Activated naive CD8-positive, alpha-beta T cell treated with anti-CD3 and anti-CD28 coated beads, Interleukin-2, amount 10 ng/mL, durations not matched to agents 7 days and 5 days (primary cell): Measurements from ENCODE around the gene PACSIN1. TPM values are rescaled to one million over a fixed set of nuclear protein-coding genes. Genes with fewer than 3 reads are reported as not detected.

Experiments used
- ATAC-seq: fragments of 150-1000 bp; cut with Tn5 transposase; one replicate; pipeline ENCODE4 v1.10.0; 2021; ENCODE audit warnings: low read depth, moderate library complexity
- POLR2A ChIA-PET: fragments of 350-600 bp; sonication (Branson Sonifier 250); formaldehyde crosslinking; loops from one replicate; lab custom pipeline; 2021; ENCODE audit warnings: antibody characterized with exemption; lab: Charles Lee
- DNase-seq: peaks from one replicate; pipeline ENCODE4 v3.0.0; 2021
- H3K27ac Mint-ChIP-seq: one replicate; pipeline ENCODE4 v1.8.0; 2022; ENCODE audit warnings: mild to moderate bottlenecking, mixed read lengths
- H3K27me3 Mint-ChIP-seq: one replicate; pipeline ENCODE4 v1.8.0; 2022; ENCODE audit warnings: mild to moderate bottlenecking, moderate library complexity, mixed read lengths
- H3K36me3 Mint-ChIP-seq: one replicate; pipeline ENCODE4 v1.8.0; 2021; ENCODE audit warnings: mild to moderate bottlenecking, mixed read lengths
- H3K4me1 Mint-ChIP-seq: one replicate; pipeline ENCODE4 v1.8.0; 2021; ENCODE audit warnings: mixed read lengths
- H3K4me3 Mint-ChIP-seq: one replicate; pipeline ENCODE4 v1.8.0; 2022; ENCODE audit warnings: mild to moderate bottlenecking, moderate library complexity, mixed read lengths
- H3K9me3 Mint-ChIP-seq: one replicate; pipeline ENCODE4 v1.8.0; 2021; ENCODE audit warnings: mixed read lengths
- total RNA-seq, 2 experiments: library from RNA; stranded (reverse); gene quantifications; one replicate each; pipeline ENCODE4 v1.2.3, GENCODE V29; 2021

The PACSIN1 gene
- total RNA-seq, 2 experiments from 2014 or later: 3.1 to 4.5 TPM

DNA sequence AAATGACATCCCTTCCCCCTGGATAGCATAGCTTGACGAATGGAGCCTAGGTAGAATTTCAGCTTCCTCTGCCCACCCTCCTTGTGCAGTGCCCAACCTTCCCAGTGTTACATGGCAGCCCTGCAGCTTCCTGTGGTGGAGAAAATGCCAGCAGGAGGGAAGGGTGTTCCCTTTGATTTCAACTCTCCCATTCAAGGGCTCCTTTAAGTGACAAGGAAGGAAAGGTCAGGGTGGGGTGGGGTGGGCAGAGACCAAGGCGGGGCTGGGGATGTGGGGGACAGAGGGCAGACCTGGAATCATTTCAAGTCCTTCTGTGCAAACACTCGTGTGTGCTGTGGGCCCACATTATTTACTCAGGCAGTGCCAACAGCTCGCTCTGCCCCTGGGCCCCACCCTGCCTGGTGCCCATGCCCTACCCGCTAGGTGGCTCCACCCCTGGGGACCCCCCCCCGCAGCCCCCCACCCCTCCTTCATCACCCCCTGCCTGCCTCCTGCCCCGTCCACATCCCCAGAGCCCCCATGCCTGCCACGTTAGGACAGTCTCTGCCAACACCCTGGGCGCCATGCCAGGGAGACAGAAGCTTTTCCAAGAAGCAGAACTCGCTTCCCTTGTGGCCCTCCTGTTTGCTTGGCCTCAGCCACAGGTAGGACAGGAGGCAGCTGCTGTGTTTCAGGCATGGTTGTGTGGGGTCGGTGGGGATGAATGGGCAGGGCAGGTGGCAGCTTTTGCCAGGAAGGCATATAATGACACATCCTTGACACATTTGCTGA, 80.9 kb downstream of the PACSIN1 start:
- Mint-ChIP-seq H3K27me3 (peaks cover 2% of the 10 kb centered on the region), H3K36me3 (no peaks in the 10 kb centered on the region), H3K27ac (no peak overlapping the region), H3K9me3 (no peaks in the 10 kb centered on the region), H3K4me3 (no peak overlapping the region), H3K4me1 (no peaks in the 10 kb centered on the region)
- POLR2A ChIA-PET: no interaction called here
- no peak for DNase-seq
- no peak for ATAC-seq

DNA sequence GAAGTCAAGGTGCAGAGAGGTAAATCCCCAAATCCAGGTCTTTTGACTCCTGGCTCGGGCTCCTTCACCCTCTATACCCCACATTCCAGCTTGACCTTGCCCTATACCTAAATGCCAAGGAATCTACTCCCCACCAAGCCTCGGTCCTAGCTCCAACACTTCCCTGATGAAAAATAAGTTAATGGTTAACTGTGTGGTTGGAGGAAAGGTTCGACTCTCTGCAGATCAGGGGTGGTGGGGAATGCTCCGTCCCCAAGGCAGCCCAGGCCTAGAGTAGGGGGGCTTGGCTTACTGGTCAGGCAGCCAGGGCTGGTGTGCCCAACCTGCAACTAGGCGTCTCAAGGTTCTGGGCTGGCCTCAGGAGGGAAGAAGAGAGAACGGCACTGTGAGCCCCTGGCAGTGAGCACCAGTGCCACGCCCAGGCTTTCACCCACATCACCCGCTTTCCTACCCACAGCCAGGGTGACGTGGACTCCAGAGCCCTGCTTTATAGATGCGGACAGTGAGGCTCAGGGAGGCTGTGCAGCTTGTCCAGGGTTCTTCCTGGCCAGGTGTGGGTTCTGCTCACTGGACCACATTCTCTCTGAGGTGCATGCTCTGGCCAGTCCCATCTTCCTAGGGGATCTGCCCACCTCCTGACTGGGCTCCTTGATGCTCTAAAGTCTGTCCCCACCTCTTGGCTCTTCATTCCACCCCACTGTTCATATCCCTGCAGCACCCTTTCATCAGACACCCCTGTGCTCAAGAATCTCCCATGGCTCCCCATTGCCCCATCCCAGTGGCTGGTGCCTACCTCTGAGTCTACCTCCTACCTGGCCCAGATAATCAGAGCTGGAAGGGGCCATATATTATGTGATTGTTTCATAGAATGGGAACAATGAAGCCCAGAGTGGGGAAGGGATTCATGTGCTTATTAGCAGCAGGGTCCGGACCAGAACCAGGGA, 82.1 kb downstream of the PACSIN1 start:
- POLR2A ChIA-PET: no interaction called here
- H3K27ac Mint-ChIP-seq: no peak overlapping the region
- no peak for DNase-seq
- no peaks in the 10 kb centered on the region for H3K9me3 Mint-ChIP-seq
- no peak for ATAC-seq
- no peaks in the 10 kb centered on the region for H3K4me1 Mint-ChIP-seq
- no peaks in the 10 kb centered on the region for H3K36me3 Mint-ChIP-seq
- H3K27me3 Mint-ChIP-seq: peaks cover 2% of the 10 kb centered on the region
- no peak overlapping the region for H3K4me3 Mint-ChIP-seq

DNA sequence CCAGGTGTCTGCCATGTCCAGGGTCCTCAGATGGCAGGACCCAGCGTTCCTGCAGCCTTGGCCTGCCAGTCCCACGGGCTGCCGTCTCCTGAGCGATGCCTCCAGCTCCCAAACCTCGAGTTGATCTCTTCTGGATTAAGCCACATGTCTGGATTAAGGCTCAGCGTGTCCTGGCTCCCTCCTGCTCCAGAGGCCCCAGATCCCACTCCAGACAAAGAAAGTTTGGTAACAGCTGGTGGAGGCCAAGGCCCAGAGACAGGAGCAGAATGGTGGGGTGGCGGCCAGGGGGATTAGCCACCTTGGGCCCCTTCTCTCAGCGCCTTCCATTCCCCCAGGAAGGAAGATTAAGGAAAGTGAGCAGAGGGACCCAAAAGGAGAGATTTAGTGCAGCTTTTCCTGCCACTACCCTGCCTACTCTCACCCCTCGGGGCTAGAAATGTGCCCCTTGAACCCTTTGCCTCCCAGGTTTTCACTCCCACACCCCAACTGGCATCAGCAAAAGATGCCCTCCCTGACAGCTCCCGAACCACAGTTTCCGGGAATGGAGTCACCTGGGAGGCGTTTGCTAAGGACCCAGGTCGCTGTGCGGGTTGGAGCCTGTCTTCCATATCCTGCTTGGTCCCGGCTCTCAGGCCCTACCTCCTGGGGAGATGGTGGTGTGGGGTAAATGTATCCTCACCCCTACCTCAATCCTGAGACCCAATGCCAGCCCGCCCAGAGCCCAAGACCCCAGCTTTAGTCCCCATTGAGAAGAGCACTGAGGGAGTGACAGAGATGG, 83.3 kb downstream of the PACSIN1 start:
- DNase-seq (no peak), ATAC-seq (no peak)
- no peaks in the 10 kb centered on the region for H3K9me3 Mint-ChIP-seq
- H3K4me1 Mint-ChIP-seq: peaks cover 6% of the 10 kb centered on the region
- H3K27ac Mint-ChIP-seq: no peak overlapping the region
- no peaks in the 10 kb centered on the region for H3K36me3 Mint-ChIP-seq
- peaks cover 5% of the 10 kb centered on the region for H3K27me3 Mint-ChIP-seq
- H3K4me3 Mint-ChIP-seq: no peak overlapping the region
- POLR2A ChIA-PET: no interaction called here

DNA sequence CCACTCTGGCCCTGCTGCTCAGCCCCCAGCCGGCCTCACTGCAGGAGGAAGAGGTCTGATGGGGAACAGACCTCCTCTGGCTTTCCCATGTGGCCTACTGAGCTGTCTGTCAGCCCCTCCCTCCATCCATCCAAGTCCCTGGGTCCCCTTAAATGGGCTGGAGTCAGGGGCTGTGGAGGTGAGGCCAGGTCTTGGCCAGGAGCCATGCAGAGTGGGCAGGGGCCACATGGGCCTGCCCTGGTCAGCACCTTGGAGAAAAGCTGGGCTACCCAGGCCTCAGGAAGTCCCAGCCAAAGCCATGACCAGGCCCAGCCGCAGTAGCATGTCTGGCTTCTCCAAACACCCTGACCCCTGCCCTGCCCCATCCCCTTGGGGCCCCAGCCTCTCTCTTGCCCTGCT, 83.9 kb downstream of the PACSIN1 start:
- DNase-seq: no peak
- H3K9me3 Mint-ChIP-seq: no peaks in the 10 kb centered on the region
- POLR2A ChIA-PET: no interaction called here
- H3K4me3 Mint-ChIP-seq: no peak overlapping the region
- H3K4me1 Mint-ChIP-seq: peaks cover 8% of the 10 kb centered on the region
- H3K36me3 Mint-ChIP-seq: no peaks in the 10 kb centered on the region
- H3K27ac Mint-ChIP-seq: no peak overlapping the region
- H3K27me3 Mint-ChIP-seq: peaks cover 5% of the 10 kb centered on the region
- ATAC-seq: no peak

DNA sequence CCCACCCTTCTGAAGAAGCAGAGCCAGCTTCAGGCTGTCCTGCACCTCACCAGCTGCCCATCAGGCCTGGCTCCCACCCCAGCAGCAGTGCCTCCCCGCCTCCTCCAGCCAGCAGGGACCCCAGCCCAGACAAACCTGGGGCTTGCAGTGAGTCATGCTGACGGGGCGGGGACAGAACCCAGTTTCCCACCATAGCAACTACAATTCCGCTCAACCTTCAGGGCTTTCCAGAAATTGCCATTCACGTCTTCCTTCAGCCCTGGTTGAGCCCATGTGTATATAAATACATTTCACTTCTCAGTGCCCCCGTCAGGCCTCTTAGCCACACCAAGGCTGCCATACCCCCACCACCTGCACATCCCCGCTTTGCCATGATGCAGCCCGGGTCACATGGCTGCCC, 85.8 kb downstream of the PACSIN1 start:
- POLR2A ChIA-PET: no interaction called here
- Mint-ChIP-seq H3K27me3 (peaks cover 6% of the 10 kb centered on the region), H3K4me3 (no peak overlapping the region), H3K4me1 (peaks cover 12% of the 10 kb centered on the region), H3K27ac (no peak overlapping the region), H3K36me3 (no peaks in the 10 kb centered on the region), H3K9me3 (no peaks in the 10 kb centered on the region)
- DNase-seq (no peak), ATAC-seq (no peak)

DNA sequence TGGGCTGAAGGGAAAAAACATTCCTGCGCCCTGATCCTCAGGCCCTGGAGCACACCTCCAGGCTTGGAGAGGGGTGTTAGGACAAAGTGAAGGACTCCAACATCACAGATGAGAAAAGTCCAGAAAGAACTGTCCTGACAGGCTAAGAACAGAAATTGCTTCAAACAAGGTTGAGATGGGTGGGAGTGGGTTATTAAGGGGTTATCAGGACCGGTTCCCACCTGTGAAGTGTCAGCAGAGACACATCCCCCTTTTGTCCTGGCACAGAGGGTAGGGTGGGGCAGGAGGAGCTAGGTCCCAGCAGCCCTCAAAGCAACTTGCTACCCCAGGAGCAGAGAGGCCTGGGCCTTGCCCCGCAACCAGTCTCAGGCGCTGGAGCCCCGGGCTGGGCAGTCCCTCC, 86.7 kb downstream of the PACSIN1 start:
- Mint-ChIP-seq H3K4me3 (no peak overlapping the region), H3K27ac (no peak overlapping the region), H3K9me3 (no peaks in the 10 kb centered on the region), H3K4me1 (peaks cover 12% of the 10 kb centered on the region), H3K27me3 (peaks cover 6% of the 10 kb centered on the region), H3K36me3 (no peaks in the 10 kb centered on the region)
- ATAC-seq: no peak
- no peak for DNase-seq
- POLR2A ChIA-PET: no interaction called here

DNA sequence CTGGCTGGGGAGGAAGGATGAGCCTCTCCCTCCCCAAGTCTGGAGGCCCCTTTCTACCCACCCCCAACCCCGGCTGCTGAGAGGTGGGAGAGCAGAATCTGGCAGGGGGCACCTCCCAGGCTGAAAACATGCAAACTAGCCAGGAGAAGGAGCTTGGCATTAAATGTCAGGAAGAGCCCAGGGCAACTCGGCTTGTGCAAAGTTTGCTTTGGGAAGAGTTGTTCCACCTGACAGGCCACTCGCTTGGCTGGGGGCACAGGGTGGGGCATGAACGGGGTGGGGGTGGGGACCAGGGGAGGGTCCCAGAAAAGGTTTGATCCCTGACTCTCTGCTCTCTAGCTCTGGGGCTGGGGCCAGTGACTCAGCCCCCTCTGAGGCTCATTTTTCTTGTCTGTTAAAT, 87.3 kb downstream of the PACSIN1 start:
- H3K4me3 Mint-ChIP-seq: no peak overlapping the region
- ATAC-seq (no peak), DNase-seq (no peak)
- POLR2A ChIA-PET: no interaction called here
- peaks cover 12% of the 10 kb centered on the region for H3K4me1 Mint-ChIP-seq
- no peak overlapping the region for H3K27ac Mint-ChIP-seq
- H3K27me3 Mint-ChIP-seq: peaks cover 6% of the 10 kb centered on the region
- H3K9me3 Mint-ChIP-seq: no peaks in the 10 kb centered on the region
- no peaks in the 10 kb centered on the region for H3K36me3 Mint-ChIP-seq

DNA sequence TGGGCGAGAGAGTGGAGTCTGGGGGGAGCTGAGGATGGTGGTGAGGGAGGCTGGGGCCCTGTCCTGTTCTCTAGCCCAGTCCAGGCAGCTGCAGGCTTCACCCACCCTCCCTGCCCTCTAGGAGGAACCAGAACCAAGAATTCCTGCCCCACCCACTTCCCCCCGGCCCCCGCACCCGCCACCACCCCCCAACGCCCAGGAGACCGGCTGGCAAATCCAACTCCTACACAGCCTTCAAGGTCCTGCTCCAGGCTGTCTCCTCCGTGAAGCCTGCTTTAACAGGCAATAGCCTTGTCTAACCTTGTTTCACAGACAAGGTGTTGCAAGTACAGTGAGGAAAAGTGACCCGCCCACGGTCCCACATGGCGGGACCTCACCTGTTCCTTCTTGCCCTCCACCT, 87.9 kb downstream of the PACSIN1 start:
- peak overlapping the region; percentile 51 for H3K27ac Mint-ChIP-seq
- DNase-seq: no peak

DNA sequence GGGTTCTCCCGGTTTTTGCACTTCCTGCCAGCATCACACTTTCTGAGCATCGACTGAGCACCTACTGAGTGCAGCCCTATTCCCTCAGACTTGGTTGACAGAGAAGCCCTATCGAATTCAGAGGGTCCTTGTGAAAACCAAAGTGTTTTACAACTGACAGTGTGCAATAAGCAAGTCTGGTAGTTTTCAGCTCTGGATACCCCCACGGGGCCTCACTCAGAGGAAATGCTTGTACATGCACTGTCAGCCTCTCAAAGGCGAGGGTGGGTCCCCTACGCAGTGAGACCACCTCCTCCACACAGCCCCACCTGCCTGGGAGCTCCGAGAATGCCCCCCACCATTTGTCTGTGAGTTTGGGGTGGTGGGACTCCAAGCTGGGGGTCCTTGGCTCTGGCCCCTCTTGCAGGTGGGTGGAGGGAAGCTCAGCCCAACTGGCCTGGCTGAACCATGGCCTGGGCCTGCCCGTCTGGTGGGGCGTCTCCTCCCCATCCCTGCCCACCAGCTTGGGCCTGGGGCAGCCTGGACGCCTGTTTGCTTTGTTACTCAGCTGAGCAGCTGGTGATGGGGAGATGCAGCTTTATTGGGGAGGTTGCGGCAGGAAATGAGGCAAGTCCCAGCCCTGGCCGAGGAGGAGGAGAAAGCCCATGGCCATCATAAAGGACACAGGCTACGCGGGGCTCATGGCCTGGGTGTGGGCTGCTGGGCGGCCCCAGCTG, 88.6 kb downstream of the PACSIN1 start:
- Mint-ChIP-seq H3K4me1 (peaks cover 12% of the 10 kb centered on the region), H3K27ac (peak overlapping the region; percentile 74), H3K27me3 (peaks cover 4% of the 10 kb centered on the region), H3K36me3 (no peaks in the 10 kb centered on the region), H3K9me3 (no peaks in the 10 kb centered on the region), H3K4me3 (no peak overlapping the region)
- ATAC-seq (no peak), DNase-seq (no peak)
- POLR2A ChIA-PET: interaction anchor here (0.6 to 1.1 kb wide), 2 partner anchors 8 to 151 kb away, joined by 3 read pairs; no protein-coding TSS in a partner anchor

More for the DNA sequence above, 87.9 kb downstream of the PACSIN1 start:
- H3K4me3 Mint-ChIP-seq: no peak overlapping the region
- POLR2A ChIA-PET: no interaction called here
- ATAC-seq: no peak
- no peaks in the 10 kb centered on the region for H3K36me3 Mint-ChIP-seq
- peaks cover 4% of the 10 kb centered on the region for H3K27me3 Mint-ChIP-seq
- H3K4me1 Mint-ChIP-seq: peaks cover 12% of the 10 kb centered on the region
- H3K9me3 Mint-ChIP-seq: no peaks in the 10 kb centered on the region

DNA sequence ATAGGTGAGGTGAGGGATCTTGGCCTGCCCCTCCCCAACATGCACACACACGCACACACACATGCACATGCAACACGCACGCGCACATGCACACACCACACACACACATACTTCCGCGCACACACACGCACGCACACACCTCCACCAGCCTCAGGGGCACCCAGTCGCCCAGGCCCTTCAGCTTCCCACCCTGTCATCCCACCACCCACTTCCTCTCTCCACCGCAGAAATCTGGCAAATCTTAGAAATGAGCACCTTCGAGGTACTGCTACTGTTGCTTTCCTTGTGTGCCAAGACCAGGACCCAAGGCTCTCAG, 89.1 kb downstream of the PACSIN1 start:
- ATAC-seq (peak; percentile 37), DNase-seq (no peak)
- POLR2A ChIA-PET: interaction anchor here (0.6 to 1.1 kb wide), 2 partner anchors 8 to 131 kb away, joined by 3 read pairs; no protein-coding TSS in a partner anchor

DNA sequence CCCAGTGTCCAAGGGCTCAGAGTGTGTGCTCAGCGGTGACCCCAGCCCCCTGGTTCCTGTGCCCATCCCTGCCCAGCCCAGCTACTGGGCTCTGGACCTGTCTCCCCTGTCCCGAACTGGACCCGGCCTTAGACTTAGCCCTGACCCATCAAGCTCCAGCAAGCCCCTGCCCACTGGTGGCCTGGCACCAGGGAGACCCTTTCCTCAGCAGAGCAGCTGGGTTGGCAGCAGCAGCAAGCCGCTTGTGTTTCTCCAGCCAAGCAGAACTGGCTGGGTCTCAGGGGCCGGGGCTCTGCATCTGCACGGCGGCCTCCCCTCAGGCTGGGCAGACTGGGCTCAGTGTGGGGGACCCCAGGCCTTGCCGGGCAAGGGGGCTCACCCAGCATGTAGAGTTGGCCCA, 89.5 kb downstream of the PACSIN1 start:
- H3K4me1 Mint-ChIP-seq: peaks cover 12% of the 10 kb centered on the region
- H3K4me3 Mint-ChIP-seq: peak overlapping the region; percentile 41
- ATAC-seq: no peak
- POLR2A ChIA-PET: interaction anchor here (0.6 to 1.1 kb wide), 2 partner anchors 8 to 132 kb away, joined by 3 read pairs; no protein-coding TSS in a partner anchor
- peaks cover 4% of the 10 kb centered on the region for H3K27me3 Mint-ChIP-seq
- H3K9me3 Mint-ChIP-seq: no peaks in the 10 kb centered on the region
- H3K27ac Mint-ChIP-seq: peak overlapping the region; percentile 74
- H3K36me3 Mint-ChIP-seq: no peaks in the 10 kb centered on the region
- DNase-seq: no peak

More for the DNA sequence above, 89.1 kb downstream of the PACSIN1 start:
- Mint-ChIP-seq H3K36me3 (no peaks in the 10 kb centered on the region), H3K27me3 (peaks cover 4% of the 10 kb centered on the region), H3K9me3 (no peaks in the 10 kb centered on the region), H3K27ac (peak overlapping the region; percentile 74), H3K4me1 (peaks cover 12% of the 10 kb centered on the region), H3K4me3 (peak overlapping the region; percentile 41)

DNA sequence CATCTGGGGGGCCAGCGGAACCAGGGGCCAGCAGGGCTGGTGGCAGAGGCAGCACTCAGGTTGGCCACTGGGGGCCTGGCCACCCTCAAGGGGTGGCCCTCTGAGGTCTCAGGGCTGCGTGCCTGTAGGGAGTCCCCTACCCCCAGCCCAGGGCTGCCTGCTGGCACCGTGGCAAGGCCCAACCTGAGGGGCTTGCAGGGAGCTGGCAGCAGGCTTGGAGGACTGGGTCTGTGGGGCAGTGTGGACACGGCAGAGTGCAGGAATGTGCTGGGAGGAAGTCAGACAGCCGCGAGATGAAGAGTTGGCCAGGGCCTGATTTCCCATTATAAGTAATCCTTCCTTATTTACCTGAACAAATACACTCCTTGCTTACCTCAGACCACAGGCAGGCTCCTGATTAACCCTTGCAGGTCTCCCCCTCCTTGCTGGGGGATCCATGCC, 90.2 kb downstream of the PACSIN1 start, which contains the start of gene SPDEF:
Gene SPDEF (minus strand): TSS at position 299 of the 441 bp plus-strand sequence. CDS start 11,874 bp downstream, outside the sequence.
- H3K27me3 Mint-ChIP-seq: peaks cover 4% of the 10 kb centered on the region
- ATAC-seq: no peak
- peak within 1 kb of the TSS; percentile 41 for H3K4me3 Mint-ChIP-seq
- H3K9me3 Mint-ChIP-seq: no peaks in the 10 kb centered on the region
- H3K36me3 Mint-ChIP-seq: no peaks in the 10 kb centered on the region
- DNase-seq: no peak
- POLR2A ChIA-PET: no interaction called here
- peak within 1 kb of the TSS; percentile 74 for H3K27ac Mint-ChIP-seq
- H3K4me1 Mint-ChIP-seq: peaks cover 12% of the 10 kb centered on the region
